Smooth muscle cell (in vitro differentiated cells): ENCODE measurements around the gene SMCO1. TPM values are rescaled to one million over a fixed set of nuclear protein-coding genes. Genes with fewer than 3 reads are reported as not detected.

ENCODE experiments used
- DNase-seq: peaks from one replicate; lab custom pipeline; 2025; ENCODE audit not compliant: unreplicated experiment; lab: John Stamatoyannopoulos, UW
- H2AFZ ChIP-seq: fragments of 200-600 bp; sonication (generic); 2 replicates; pipeline ENCODE4 v1.6.0; 2016; ENCODE audit warnings: antibody characterized with exemption, low read depth, mild to moderate bottlenecking
- H3F3A ChIP-seq: fragments of 200-600 bp; sonication (generic); 2 replicates; pipeline ENCODE4 v1.6.0; 2017; ENCODE audit warnings: antibody characterized with exemption, low read depth
- H3K27ac ChIP-seq: fragments of 200-600 bp; sonication (generic); 2 replicates; pipeline ENCODE4 v1.5.1; 2016; ENCODE audit warnings: low read depth, mild to moderate bottlenecking
- H3K27me3 ChIP-seq: fragments of 200-600 bp; sonication (generic); 2 replicates; pipeline ENCODE4 v1.6.1; 2016; ENCODE audit warnings: low read depth, mild to moderate bottlenecking
- H3K36me3 ChIP-seq: fragments of 200-600 bp; sonication (generic); 2 replicates; pipeline ENCODE4 v1.5.1; 2016; ENCODE audit warnings: low read depth
- H3K4me1 ChIP-seq: fragments of 200-600 bp; sonication (generic); 2 replicates; pipeline ENCODE4 v1.5.1; 2016; ENCODE audit warnings: low read depth
- H3K4me2 ChIP-seq: fragments of 200-600 bp; sonication (generic); 2 replicates; pipeline ENCODE4 v1.6.0; 2016; ENCODE audit warnings: mild to moderate bottlenecking
- H3K4me3 ChIP-seq: fragments of 200-600 bp; sonication (generic); 2 replicates; pipeline ENCODE4 v1.5.1; 2016; ENCODE audit warnings: mild to moderate bottlenecking
- H3K79me2 ChIP-seq: fragments of 200-600 bp; sonication (generic); 2 replicates; pipeline ENCODE4 v1.6.0; 2016; ENCODE audit warnings: low read depth, mild to moderate bottlenecking
- H3K9ac ChIP-seq: fragments of 200-600 bp; sonication (generic); 2 replicates; pipeline ENCODE4 v1.6.0; 2016; ENCODE audit warnings: low read depth
- H3K9me3 ChIP-seq: fragments of 200-600 bp; sonication (generic); replicated peaks from 2 replicates; pipeline ENCODE4 v1.5.1; 2016; ENCODE audit warnings: low read depth
- H4K20me1 ChIP-seq: fragments of 200-600 bp; sonication (generic); 2 replicates; pipeline ENCODE4 v1.6.0; 2016; ENCODE audit warnings: low read depth
- CTCF ChIP-seq: fragments of 200-600 bp; sonication (generic); IDR thresholded peaks from 2 replicates; pipeline ENCODE4 v1.5.1; 2017; ENCODE audit warnings: borderline replicate concordance, mild to moderate bottlenecking, antibody characterized with exemption; ENCODE audit not compliant: insufficient read depth, poor library complexity, severe bottlenecking
- WGBS: methylation state at CpG from one replicate; pipeline ENCODE4 v1.1.7; 2016; ENCODE audit warnings: low lambda C conversion rate; 5-methylcytosine and 5-hydroxymethylcytosine counted together
- polyA plus RNA-seq: library from polyadenylated mRNA; unstranded; fragments of >200 nt; fragmentation: Nextera tagmentation; extraction: Ambion mirVana; gene quantifications from 2 replicates; pipeline ENCODE4 v1.2.1, GENCODE V29; 2016
- total RNA-seq: library from RNA; depleted of rRNA; stranded (reverse); fragments of >200 nt; gene quantifications from 2 replicates; pipeline ENCODE4 v1.2.3, GENCODE V29; 2014

Gene SMCO1
- total RNA-seq: not detected in 2 replicates
- not detected in 2 replicates for polyA plus RNA-seq

DNA sequence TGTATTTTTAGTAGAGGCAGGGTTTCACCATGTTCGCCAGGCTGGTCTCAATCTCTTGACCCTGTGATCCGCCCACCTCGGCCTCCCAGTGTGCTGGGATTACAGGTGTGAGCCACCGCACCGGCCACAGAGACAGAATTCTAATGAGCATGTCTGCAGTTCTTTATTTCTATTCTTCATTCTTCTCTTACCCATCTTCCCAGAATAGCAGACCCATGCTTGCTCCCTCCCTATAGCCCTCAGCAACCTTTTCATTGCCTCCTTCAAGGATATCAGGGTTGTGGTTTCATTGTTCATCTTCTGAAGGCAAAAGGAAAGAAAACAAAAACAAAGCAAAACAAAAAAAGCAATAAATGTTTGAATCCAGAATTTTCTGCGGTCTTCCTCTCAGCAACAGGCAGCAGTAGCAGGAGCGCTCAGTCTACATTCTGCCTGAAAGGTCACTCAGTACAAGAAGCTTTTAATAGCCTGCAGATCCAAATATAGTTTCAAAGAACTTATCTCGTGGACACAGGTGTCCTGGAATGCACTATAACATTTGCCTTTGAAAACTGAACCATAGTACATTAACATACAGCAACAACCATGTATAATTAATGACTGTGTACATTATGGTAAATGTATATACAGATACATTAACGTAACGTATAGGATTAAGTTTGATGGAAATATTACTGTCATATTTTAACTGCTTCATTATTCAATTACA is at the start of gene SMCO1:
Gene SMCO1 (minus strand): TSS at position 434 of the 709 bp plus-strand sequence. CDS start 137 bp downstream, at position 297.
- no peaks in the 10 kb centered on the region for H3K27me3 ChIP-seq
- 95% methylated on average over 10 of the region's 10 CpGs for WGBS
- H3K79me2 ChIP-seq: no peaks in the 10 kb centered on the region
- H3K9me3 ChIP-seq: peaks cover 15% of the 10 kb centered on the region
- no peak for TF ChIP-seq CTCF
- no peaks in the 10 kb centered on the region for H3K4me1 ChIP-seq
- no peak within 1 kb of the TSS for H2AFZ ChIP-seq
- peak within 1 kb of the TSS; percentile 15 for H3K27ac ChIP-seq
- H4K20me1 ChIP-seq: no peaks in the 10 kb centered on the region
- no peak for DNase-seq
- H3K36me3 ChIP-seq: no peaks in the 10 kb centered on the region
- H3K4me3 ChIP-seq: no peak within 1 kb of the TSS
- H3K4me2 ChIP-seq: no peak within 1 kb of the TSS
- no peaks in the 10 kb centered on the region for H3F3A ChIP-seq
- no peak within 1 kb of the TSS for H3K9ac ChIP-seq

GRCh38 chr3:196563721-196564225 is 48.6 kb upstream of the SMCO1 start:
- H3K4me3 ChIP-seq: no peak overlapping the region
- no peaks in the 10 kb centered on the region for H3K27me3 ChIP-seq
- peaks cover 12% of the 10 kb centered on the region for H3K79me2 ChIP-seq
- WGBS: 90% methylated on average over 9 of the region's 9 CpGs
- no peak overlapping the region for H2AFZ ChIP-seq
- H3F3A ChIP-seq: no peaks in the 10 kb centered on the region
- H3K9me3 ChIP-seq: no peaks in the 10 kb centered on the region
- peak overlapping the region; percentile 4 for H3K27ac ChIP-seq
- DNase-seq: no peak
- no peaks in the 10 kb centered on the region for H3K36me3 ChIP-seq
- peaks cover 2% of the 10 kb centered on the region for H3K4me1 ChIP-seq
- no peak for TF ChIP-seq CTCF
- no peaks in the 10 kb centered on the region for H4K20me1 ChIP-seq
- H3K4me2 ChIP-seq: no peak overlapping the region
- H3K9ac ChIP-seq: no peak overlapping the region

DNA sequence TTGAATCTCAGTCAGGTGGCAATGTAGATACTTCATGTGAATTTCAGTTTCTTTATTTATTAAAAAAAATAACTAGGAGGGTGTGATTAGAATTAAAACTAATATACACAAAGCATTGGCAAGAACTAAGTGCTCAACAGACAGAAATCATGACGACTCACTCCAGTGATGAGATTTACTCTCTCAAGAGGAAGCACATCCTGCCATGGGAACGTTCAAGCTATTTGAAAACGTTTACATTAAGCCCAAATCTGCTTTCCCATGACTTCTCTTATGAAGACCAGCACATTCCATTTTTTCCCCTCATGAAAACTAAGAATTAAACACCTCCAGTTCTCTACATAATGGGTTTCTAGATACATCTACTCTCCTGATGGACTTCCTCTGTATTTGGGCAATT is 44.7 kb upstream of the SMCO1 start:
- H3K27me3 ChIP-seq: no peaks in the 10 kb centered on the region
- no peak for DNase-seq
- 63% methylated on average over 3 of the region's 3 CpGs for WGBS
- no peaks in the 10 kb centered on the region for H3K36me3 ChIP-seq
- TF ChIP-seq CTCF: no peak
- H3K27ac ChIP-seq: no peak overlapping the region
- no peak overlapping the region for H3K4me2 ChIP-seq
- H3F3A ChIP-seq: no peaks in the 10 kb centered on the region
- no peak overlapping the region for H3K9ac ChIP-seq
- no peak overlapping the region for H3K4me3 ChIP-seq
- H3K79me2 ChIP-seq: peaks cover 6% of the 10 kb centered on the region
- H3K9me3 ChIP-seq: no peaks in the 10 kb centered on the region
- no peaks in the 10 kb centered on the region for H3K4me1 ChIP-seq
- H4K20me1 ChIP-seq: no peaks in the 10 kb centered on the region
- H2AFZ ChIP-seq: no peak overlapping the region

DNA sequence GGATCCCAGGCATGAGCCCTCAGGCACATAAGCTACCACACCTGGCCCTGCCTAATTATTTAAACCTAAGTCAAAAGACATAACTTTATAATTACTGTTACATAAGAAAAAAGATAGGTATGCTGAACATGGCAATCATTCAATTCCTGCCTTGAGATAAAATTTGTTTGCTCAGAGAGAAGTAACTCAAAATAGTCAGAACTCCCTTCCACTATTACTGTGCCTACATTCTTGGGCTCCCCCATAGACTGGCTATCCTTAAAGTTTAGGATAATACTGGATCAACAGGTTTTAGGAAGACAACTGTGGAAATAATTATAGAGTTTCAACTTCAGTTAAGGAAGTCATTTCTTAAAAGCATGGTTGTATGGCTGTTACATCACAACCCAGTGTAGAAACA is 43.3 kb upstream of the SMCO1 start:
- Histone ChIP-seq H3F3A (no peaks in the 10 kb centered on the region), H3K4me3 (no peak overlapping the region), H2AFZ (no peak overlapping the region), H3K4me1 (no peaks in the 10 kb centered on the region), H3K9me3 (no peaks in the 10 kb centered on the region), H3K36me3 (no peaks in the 10 kb centered on the region), H3K9ac (no peak overlapping the region), H3K79me2 (peaks cover 1% of the 10 kb centered on the region), H3K4me2 (no peak overlapping the region), H3K27ac (no peak overlapping the region), H3K27me3 (no peaks in the 10 kb centered on the region), H4K20me1 (no peaks in the 10 kb centered on the region)
- no peak for TF ChIP-seq CTCF
- DNase-seq: no peak
